ENCODE data around the gene AHCY.

- TF ChIP-seq CTCF (IDR thresholded peaks at IDR 0.05) (no peak), POLR2AphosphoS5 (IDR thresholded peaks at IDR 0.05) (no peak)
Observed at GRCh38 chr20:34331838-34332237, 28.7 kb upstream of the AHCY start.

Data from prostate gland (tissue), 2 donors.